Lower leg skin (tissue), 4 donors: ENCODE data around the gene MINDY2. TPM values are rescaled to one million over a fixed set of nuclear protein-coding genes. Genes with fewer than 3 reads are reported as not detected.

Experiments
- DNase-seq, 2 donors: peaks; one replicate each; pipeline ENCODE4 v3.0.0-alpha.2; 2019; ENCODE audit warnings: low spot score in 2 of 2
- H3K4me3 ChIP-seq: fragments of 200-600 bp; sonication (generic); 2 replicates; pipeline ENCODE4 v1.5.1; 2017; ENCODE audit warnings: mild to moderate bottlenecking, low read depth; ENCODE audit not compliant: poor library complexity, severe bottlenecking
- POLR2A ChIP-seq, 2 donors: fragments of 450-650 bp; IDR thresholded peaks; one replicate each; pipeline ENCODE4 v1.6.1; 2016 to 2017; ENCODE audit warnings: antibody characterized with exemption in 2 of 2, mild to moderate bottlenecking in 1 of 2, moderate library complexity in 1 of 2
- WGBS, 2 donors: methylation state at CpG; one replicate each; pipeline ENCODE4 v1.1.5; 2018; 5-methylcytosine and 5-hydroxymethylcytosine counted together
- intact Hi-C: fragments of 100-400 bp; cut with DNase I; formaldehyde crosslinking; loops from one replicate; pipeline ENCODE4 v1.15.0; 2023; ENCODE audit warnings: low total_unique reads
- total RNA-seq, 4 donors: library from RNA; depleted of rRNA; stranded (reverse); fragments of >200 nt; gene quantifications; one replicate each; pipeline ENCODE4 v1.1.0, GENCODE V29; 2016
- TF ChIP-seq, protein P1 (sequence below), 3 donors: fragments of 450-650 bp; IDR thresholded peaks; one replicate each; pipeline ENCODE4 v1.5.1; 2016; ENCODE audit warnings: antibody characterized with exemption in 3 of 3, mild to moderate bottlenecking in 3 of 3, moderate library complexity in 2 of 3

The MINDY2 gene
- total RNA-seq, 4 donors from 2014 or later = 17.9 to 30.5 (median 23.4) TPM

DNA sequence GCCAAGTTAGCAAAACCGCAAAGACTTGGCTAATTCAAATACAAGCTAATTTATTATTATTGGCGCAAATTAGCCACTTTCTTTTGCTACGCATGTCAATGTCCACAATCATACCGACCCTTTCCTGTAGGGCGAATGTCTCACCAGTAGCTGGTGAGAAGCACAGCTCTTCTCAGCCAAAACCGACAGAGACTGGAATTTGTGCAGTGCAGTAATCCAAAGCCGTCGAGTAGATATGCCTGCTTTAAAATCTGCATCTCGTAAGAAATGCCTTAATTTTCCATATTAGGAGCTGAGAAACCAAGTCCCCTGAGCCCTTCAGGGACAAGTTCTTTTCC lies 614 bp upstream of the MINDY2 start:
- TF ChIP-seq, protein P1, sequence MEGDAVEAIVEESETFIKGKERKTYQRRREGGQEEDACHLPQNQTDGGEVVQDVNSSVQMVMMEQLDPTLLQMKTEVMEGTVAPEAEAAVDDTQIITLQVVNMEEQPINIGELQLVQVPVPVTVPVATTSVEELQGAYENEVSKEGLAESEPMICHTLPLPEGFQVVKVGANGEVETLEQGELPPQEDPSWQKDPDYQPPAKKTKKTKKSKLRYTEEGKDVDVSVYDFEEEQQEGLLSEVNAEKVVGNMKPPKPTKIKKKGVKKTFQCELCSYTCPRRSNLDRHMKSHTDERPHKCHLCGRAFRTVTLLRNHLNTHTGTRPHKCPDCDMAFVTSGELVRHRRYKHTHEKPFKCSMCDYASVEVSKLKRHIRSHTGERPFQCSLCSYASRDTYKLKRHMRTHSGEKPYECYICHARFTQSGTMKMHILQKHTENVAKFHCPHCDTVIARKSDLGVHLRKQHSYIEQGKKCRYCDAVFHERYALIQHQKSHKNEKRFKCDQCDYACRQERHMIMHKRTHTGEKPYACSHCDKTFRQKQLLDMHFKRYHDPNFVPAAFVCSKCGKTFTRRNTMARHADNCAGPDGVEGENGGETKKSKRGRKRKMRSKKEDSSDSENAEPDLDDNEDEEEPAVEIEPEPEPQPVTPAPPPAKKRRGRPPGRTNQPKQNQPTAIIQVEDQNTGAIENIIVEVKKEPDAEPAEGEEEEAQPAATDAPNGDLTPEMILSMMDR (IDR thresholded peaks at IDR 0.05) = no peak
- no peak for TF ChIP-seq POLR2A (IDR thresholded peaks at IDR 0.05)
- no peak overlapping the region for H3K4me3 ChIP-seq
- DNase-seq = no peak
- 0% methylated on average over 9 of the region's 9 CpGs for WGBS, 2 donors
- intact Hi-C loops = no loop called here

GRCh38 chr15:58771621-58772250 lies 634 bp downstream of the MINDY2 start:
- no peak for TF ChIP-seq POLR2A (IDR thresholded peaks at IDR 0.05)
- TF ChIP-seq, protein P1 (IDR thresholded peaks at IDR 0.05) = no peak
- H3K4me3 ChIP-seq = peak overlapping the region; percentile 96
- intact Hi-C loops = no loop called here
- WGBS, 2 donors = 0% methylated on average over 9 to 18 of the region's 40 CpGs
- DNase-seq = peak; percentile 39 to 89

DNA sequence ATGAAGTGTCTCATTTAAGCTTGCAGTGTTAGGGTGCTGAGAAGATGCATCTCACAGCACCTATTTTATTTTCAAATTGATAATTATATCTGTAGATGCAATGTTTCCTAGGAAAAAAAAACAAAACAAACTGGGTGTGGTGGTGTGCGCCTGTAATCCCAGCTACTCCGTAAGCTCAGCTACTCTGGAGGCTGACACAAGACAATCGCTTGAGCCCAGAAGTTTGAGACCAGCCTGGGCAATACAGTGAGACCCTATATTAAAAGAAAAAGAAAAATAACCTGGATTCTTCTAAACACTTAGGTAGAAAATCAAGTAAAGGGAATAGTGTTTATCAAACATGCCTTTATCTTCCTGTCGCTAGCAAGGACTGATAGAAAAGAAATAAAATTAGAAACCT lies 1.9 kb downstream of the MINDY2 start:
- WGBS, 2 donors = 63% methylated on average over 4 of the region's 4 CpGs
- intact Hi-C loops = no loop called here
- DNase-seq = no peak
- no peak overlapping the region for H3K4me3 ChIP-seq
- TF ChIP-seq, protein P1 (IDR thresholded peaks at IDR 0.05) = no peak
- no peak for TF ChIP-seq POLR2A (IDR thresholded peaks at IDR 0.05)

DNA sequence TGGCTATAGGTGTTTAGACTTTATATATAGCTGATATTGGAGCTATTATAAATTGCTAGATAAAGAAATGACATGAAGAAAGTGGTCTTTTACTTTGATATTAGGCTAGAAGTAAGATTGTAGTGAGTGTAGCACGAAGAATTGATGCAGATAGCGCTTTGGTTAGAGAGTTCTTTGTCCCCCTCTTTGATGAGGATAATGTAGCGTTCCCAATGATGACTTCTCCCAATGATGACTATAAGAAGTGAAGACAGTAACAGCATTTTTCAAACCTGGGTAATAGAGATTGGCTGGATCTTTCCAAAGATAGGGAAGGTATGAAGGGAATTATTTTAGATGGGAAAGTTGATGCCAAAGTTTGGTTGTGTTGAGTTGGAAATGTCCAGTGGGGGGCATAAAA lies 4.3 kb downstream of the MINDY2 start:
- TF ChIP-seq, protein P1 (IDR thresholded peaks at IDR 0.05) = no peak
- TF ChIP-seq POLR2A (IDR thresholded peaks at IDR 0.05) = no peak
- intact Hi-C loops = no loop called here
- WGBS, 2 donors = 95 to 97% methylated on average over 3 of the region's 3 CpGs
- no peak for DNase-seq
- H3K4me3 ChIP-seq = no peak overlapping the region

GRCh38 chr15:58777107-58777506 lies 6.0 kb downstream of the MINDY2 start:
- no peak for TF ChIP-seq POLR2A (IDR thresholded peaks at IDR 0.05)
- TF ChIP-seq, protein P1 (IDR thresholded peaks at IDR 0.05) = no peak
- no peak for DNase-seq
- intact Hi-C loops = no loop called here
- WGBS, 2 donors = 84 to 89% methylated on average over 4 of the region's 4 CpGs
- H3K4me3 ChIP-seq = no peak overlapping the region

GRCh38 chr15:58779554-58779953 lies 8.5 kb downstream of the MINDY2 start:
- intact Hi-C loops = no loop called here
- TF ChIP-seq, protein P1 (IDR thresholded peaks at IDR 0.05) = no peak
- TF ChIP-seq POLR2A (IDR thresholded peaks at IDR 0.05) = no peak
- no peak overlapping the region for H3K4me3 ChIP-seq
- WGBS, 2 donors = 97 to 100% methylated on average over 1 of the region's 1 CpG
- DNase-seq = no peak
